ENCODE results near the gene PGAM1. TPM values are rescaled to one million over a fixed set of nuclear protein-coding genes. Genes with fewer than 3 reads are reported as not detected.

The PGAM1 gene
- polyA plus RNA-seq, 1 of the 3 experiments (the other 2 are of a cell fraction), result 398 TPM

GRCh38 chr10:97400665-97401454, 25.1 kb upstream of the PGAM1 start, which contains the start of gene RRP12:
Gene RRP12 (minus strand): TSS chr10:97401340. CDS start chr10:97401231, 109 bp downstream.
- ChIA-PET CTCF (interaction anchor here (0.7 to 2.3 kb wide), 11 partner anchors 8 to 153 kb away, joined by 3 to 7 read pairs (median 3); no protein-coding TSS in a partner anchor), POLR2A (interaction anchor here (0.6 to 1.9 kb wide), 6 partner anchors 13 to 1115 kb away, joined by 3 to 11 read pairs (median 4); partner anchors contain the start of gene FRAT1)
- H3K4me3 ChIP-seq (ENCODE audit: low read depth in 2 of 2, low read length in 1 of 2), result peak within 1 kb of the TSS; percentile 73 to 84
- H3K9me3 ChIP-seq, result no peaks in the 10 kb centered on the region
- H3K9me2 ChIP-seq, result no peaks in the 10 kb centered on the region
- peaks cover 38% of the 10 kb centered on the region for H3K79me2 ChIP-seq (ENCODE audit: insufficient read depth)
- peak within 1 kb of the TSS; percentile 88 for H2AFZ ChIP-seq (ENCODE audit: low read depth)
- peak within 1 kb of the TSS; percentile 82 for H3K9ac ChIP-seq
- no peaks in the 10 kb centered on the region for H3K27me3 ChIP-seq (ENCODE audit: insufficient read depth)
- WGBS (ENCODE audit: low lambda C conversion rate), result under 1% methylated on average over 26 of the region's 39 CpGs
- peaks cover 7% of the 10 kb centered on the region for H3F3A ChIP-seq (replicated peaks; ENCODE audit: insufficient read depth)
- peaks cover 0 to 3% of the 10 kb centered on the region in 2 experiments; a peak in 2 of 4 replicates for H3K4me1 ChIP-seq (ENCODE audit: control insufficient read depth in 1 of 2, insufficient read depth in 2 of 2, low read depth in 1 of 2, low read length in 1 of 2)
- H4K20me1 ChIP-seq (ENCODE audit: insufficient read depth), result no peaks in the 10 kb centered on the region
- H3K4me2 ChIP-seq, result peak within 1 kb of the TSS; percentile 91
- peaks cover 10 to 31% of the 10 kb centered on the region in 2 experiments for H3K36me3 ChIP-seq (replicated peaks in 1 of 2; ENCODE audit: control insufficient read depth in 1 of 2, insufficient read depth in 2 of 2, low read length in 1 of 2)
- peak; percentile 94 for DNase-seq
- H3K27ac ChIP-seq (ENCODE audit: low read depth in 2 of 2, low read length in 1 of 2), result peak within 1 kb of the TSS; percentile 36 to 91
- TF ChIP-seq TAF1 (IDR thresholded peaks at IDR 0.05; ENCODE audit: borderline replicate concordance, low read depth, low read length) (0 out of 2 replicates have a peak, but pooled peaks have one; percentile 45), GABPA (IDR thresholded peaks at IDR 0.05; ENCODE audit: low read depth) (peak; percentile 94), GATA2 (CRISPR knock-in tag; IDR thresholded peaks at IDR 0.05) (no peak), RAD21 (IDR thresholded peaks at IDR 0.05; ENCODE audit: low read length) (no peak), ELF1 (IDR thresholded peaks at IDR 0.05) (0 out of 2 replicates have a peak, but pooled peaks have one; percentile 65), JUND (IDR thresholded peaks at IDR 0.05) (no peak), RXRA (IDR thresholded peaks at IDR 0.05; ENCODE audit: borderline replicate concordance, low read depth) (no peak), RFX5 (IDR thresholded peaks at IDR 0.05; ENCODE audit: low read length) (peak; percentile 32; the same call in 1 of the 2 replicates), FOXM1 (IDR thresholded peaks at IDR 0.05; ENCODE audit: low read depth) (no peak), MEF2A (IDR thresholded peaks at IDR 0.05; ENCODE audit: borderline replicate concordance, low read depth) (no peak), RCOR1 (IDR thresholded peaks at IDR 0.05; ENCODE audit: low read length) (no peak), TEAD4 (IDR thresholded peaks at IDR 0.05; ENCODE audit: borderline replicate concordance, insufficient read depth) (no peak), CHD2 (IDR thresholded peaks at IDR 0.05; ENCODE audit: low read length, partially characterized antibody) (no peak), SMC3 (IDR thresholded peaks at IDR 0.05; ENCODE audit: low read depth, low read length) (no peak), POLR2AphosphoS5 (IDR thresholded peaks at IDR 0.05; ENCODE audit: low read depth, low read length) (peak; percentile 50; the same call in 1 of the 2 replicates), MAX (IDR thresholded peaks at IDR 0.05; ENCODE audit: low read depth) (peak; percentile 100), FOXJ3 (CRISPR knock-in tag; IDR thresholded peaks at IDR 0.05) (no peak), FOSL2 (IDR thresholded peaks at IDR 0.05; ENCODE audit: borderline replicate concordance, low read depth) (no peak), SIN3A (IDR thresholded peaks at IDR 0.05; ENCODE audit: borderline replicate concordance, low read depth, low read length) (peak; percentile 97; the same call in 1 of the 2 replicates), USF2 (IDR thresholded peaks at IDR 0.05; ENCODE audit: borderline replicate concordance, low read depth, low read length) (no peak)
- TF ChIP-seq, protein P1, sequence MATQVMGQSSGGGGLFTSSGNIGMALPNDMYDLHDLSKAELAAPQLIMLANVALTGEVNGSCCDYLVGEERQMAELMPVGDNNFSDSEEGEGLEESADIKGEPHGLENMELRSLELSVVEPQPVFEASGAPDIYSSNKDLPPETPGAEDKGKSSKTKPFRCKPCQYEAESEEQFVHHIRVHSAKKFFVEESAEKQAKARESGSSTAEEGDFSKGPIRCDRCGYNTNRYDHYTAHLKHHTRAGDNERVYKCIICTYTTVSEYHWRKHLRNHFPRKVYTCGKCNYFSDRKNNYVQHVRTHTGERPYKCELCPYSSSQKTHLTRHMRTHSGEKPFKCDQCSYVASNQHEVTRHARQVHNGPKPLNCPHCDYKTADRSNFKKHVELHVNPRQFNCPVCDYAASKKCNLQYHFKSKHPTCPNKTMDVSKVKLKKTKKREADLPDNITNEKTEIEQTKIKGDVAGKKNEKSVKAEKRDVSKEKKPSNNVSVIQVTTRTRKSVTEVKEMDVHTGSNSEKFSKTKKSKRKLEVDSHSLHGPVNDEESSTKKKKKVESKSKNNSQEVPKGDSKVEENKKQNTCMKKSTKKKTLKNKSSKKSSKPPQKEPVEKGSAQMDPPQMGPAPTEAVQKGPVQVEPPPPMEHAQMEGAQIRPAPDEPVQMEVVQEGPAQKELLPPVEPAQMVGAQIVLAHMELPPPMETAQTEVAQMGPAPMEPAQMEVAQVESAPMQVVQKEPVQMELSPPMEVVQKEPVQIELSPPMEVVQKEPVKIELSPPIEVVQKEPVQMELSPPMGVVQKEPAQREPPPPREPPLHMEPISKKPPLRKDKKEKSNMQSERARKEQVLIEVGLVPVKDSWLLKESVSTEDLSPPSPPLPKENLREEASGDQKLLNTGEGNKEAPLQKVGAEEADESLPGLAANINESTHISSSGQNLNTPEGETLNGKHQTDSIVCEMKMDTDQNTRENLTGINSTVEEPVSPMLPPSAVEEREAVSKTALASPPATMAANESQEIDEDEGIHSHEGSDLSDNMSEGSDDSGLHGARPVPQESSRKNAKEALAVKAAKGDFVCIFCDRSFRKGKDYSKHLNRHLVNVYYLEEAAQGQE (IDR thresholded peaks at IDR 0.05; ENCODE audit: low read depth, low read length), result no peak
- TF ChIP-seq, protein P2, sequence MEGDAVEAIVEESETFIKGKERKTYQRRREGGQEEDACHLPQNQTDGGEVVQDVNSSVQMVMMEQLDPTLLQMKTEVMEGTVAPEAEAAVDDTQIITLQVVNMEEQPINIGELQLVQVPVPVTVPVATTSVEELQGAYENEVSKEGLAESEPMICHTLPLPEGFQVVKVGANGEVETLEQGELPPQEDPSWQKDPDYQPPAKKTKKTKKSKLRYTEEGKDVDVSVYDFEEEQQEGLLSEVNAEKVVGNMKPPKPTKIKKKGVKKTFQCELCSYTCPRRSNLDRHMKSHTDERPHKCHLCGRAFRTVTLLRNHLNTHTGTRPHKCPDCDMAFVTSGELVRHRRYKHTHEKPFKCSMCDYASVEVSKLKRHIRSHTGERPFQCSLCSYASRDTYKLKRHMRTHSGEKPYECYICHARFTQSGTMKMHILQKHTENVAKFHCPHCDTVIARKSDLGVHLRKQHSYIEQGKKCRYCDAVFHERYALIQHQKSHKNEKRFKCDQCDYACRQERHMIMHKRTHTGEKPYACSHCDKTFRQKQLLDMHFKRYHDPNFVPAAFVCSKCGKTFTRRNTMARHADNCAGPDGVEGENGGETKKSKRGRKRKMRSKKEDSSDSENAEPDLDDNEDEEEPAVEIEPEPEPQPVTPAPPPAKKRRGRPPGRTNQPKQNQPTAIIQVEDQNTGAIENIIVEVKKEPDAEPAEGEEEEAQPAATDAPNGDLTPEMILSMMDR (IDR thresholded peaks at IDR 0.05), result no peak; the same call in 1 of the 2 replicates
- TF ChIP-seq, protein P3, sequence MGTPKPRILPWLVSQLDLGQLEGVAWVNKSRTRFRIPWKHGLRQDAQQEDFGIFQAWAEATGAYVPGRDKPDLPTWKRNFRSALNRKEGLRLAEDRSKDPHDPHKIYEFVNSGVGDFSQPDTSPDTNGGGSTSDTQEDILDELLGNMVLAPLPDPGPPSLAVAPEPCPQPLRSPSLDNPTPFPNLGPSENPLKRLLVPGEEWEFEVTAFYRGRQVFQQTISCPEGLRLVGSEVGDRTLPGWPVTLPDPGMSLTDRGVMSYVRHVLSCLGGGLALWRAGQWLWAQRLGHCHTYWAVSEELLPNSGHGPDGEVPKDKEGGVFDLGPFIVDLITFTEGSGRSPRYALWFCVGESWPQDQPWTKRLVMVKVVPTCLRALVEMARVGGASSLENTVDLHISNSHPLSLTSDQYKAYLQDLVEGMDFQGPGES (IDR thresholded peaks at IDR 0.05; ENCODE audit: low read depth, low read length), result no peak
- TF ChIP-seq, protein P4, sequence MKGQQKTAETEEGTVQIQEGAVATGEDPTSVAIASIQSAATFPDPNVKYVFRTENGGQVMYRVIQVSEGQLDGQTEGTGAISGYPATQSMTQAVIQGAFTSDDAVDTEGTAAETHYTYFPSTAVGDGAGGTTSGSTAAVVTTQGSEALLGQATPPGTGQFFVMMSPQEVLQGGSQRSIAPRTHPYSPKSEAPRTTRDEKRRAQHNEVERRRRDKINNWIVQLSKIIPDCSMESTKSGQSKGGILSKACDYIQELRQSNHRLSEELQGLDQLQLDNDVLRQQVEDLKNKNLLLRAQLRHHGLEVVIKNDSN (IDR thresholded peaks at IDR 0.05; ENCODE audit: borderline replicate concordance, low read depth), result peak; percentile 65; the same call in 1 of the 2 replicates

Measured in SK-N-SH (cell line).